NCI-H460 (cell line): Measurements from ENCODE around the gene CSRP3. TPM values are rescaled to one million over a fixed set of nuclear protein-coding genes. Genes with fewer than 3 reads are reported as not detected.
A peak's percentile ranks its signal among the peaks of the same experiment; 100 is the strongest.

ENCODE experiments used
- DNase-seq: peaks from one replicate; pipeline ENCODE4 v3.0.0-alpha.2; 2016; ENCODE audit warnings: low read depth; ENCODE audit errors: extremely low read depth
- polyA plus RNA-seq: library from polyadenylated mRNA; depleted of rRNA; stranded (reverse); fragments of >200 nt; gene quantifications from 2 replicates; pipeline ENCODE4 v1.2.3, GENCODE V29; 2014; cell fraction: nucleus; rRNA removed
- total RNA-seq: library from RNA; depleted of rRNA; stranded (reverse); fragments of >200 nt; shearing (Covaris generic); gene quantifications from 2 replicates; pipeline ENCODE4 v1.2.3, GENCODE V29; 2014; rRNA removed

CSRP3 gene
- total RNA-seq = not detected in 2 replicates
- polyA plus RNA-seq = not detected in 2 replicates

DNA sequence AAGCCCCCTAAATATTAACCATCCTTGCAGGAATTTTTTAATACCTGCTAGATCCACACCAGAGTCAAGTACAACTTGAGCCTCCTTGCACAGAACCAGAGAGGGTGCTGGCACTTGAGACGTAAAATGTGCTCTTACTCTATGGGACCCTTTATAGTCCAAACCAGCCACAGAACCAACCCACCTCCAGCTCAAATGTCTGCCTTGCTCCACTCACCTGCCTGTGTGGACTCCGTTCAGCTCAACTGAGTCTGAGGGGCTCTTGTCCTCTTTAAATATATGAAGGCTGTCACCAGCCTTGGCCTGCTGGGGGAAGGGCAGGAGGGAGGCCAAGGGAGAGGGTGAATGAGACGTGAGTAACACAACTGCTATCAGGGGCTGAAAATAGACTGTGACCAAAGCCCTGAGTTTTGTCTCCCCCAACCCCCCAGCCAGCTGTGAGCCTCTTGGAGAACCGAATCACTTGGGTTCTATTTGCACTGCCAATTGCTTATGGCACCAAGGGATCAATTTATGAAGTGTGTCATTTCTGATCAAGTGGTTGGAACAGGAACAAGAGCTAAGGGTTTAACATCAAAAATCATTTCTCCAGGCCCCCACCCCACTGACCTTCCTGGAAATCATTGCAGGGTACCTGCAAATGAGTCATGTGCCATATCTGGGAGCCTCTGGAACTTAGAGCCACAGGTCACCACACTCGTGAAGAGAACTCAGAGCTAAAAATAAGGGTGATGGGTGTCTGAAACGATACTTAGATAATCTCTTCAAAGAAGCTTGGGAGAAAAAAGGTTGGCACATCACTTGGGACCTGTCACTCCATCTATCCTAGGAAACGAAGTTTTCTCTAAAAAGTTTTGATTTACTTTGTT lies at the start of gene CSRP3:
TSS of gene CSRP3 (minus strand) at position 247 of the 869 bp plus-strand sequence. CDS start 9,535 bp downstream, outside the sequence.
- DNase-seq = no peak

GRCh38 chr11:19251577-19251976 lies 49.8 kb upstream of the CSRP3 start:
- no peak for DNase-seq

DNA sequence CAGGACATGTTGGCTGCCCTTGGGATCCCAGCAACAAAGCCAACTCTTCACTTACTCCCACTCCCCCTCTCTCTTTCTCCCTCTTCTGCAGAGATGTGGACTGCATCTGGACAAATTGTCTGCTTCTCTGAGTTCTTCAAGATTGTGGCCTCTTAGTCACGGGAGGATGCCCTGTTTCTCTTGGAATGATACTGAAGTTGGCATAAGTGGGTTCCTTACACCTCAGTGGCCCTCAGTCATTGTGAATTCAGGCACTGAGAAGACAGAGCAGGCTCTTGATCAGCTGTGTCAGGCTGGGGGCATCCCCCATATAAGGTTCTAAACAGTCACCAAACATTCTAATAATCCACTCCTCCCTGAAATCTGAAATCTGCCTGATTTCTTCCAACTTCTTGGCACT lies 45.0 kb upstream of the CSRP3 start:
- DNase-seq = no peak

DNA sequence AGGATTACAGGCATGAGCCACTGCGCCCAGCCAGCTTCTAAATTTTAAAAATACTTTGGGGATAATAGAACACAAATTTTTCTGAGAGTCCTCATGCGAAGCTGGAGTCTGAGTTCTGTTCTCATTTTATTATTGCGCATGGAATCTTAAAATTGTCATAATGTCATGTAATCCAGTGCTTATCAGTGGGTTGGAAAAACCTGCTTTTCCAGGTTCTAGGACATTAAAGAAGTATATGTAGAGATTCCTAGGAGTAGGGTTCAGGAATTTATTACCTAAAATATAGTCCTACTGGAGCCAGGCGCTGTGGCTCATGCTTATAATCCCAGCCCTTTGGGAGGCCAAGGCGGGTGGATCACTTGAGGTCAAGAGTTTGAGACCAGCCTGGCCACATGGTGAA lies 43.6 kb upstream of the CSRP3 start:
- no peak for DNase-seq

DNA sequence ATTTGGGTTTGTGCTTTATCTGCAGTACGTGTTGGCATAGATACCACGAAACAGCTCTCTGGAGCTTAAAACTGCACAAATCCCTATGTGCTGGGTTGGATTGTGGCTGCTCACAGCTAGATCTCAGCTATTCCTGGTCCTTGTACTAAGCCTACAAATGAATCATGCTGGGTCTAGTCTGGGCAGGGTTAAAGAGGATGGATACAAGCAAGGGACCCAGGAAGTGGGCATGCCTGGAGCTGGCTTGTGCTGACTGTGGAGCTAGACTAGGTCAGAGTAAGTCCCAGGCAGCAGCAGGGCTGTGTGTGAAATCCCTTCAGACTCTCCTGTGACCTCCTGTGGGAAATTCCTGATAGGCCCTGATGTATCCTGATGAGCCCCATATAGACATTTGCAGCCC lies 42.8 kb upstream of the CSRP3 start:
- DNase-seq = no peak

DNA sequence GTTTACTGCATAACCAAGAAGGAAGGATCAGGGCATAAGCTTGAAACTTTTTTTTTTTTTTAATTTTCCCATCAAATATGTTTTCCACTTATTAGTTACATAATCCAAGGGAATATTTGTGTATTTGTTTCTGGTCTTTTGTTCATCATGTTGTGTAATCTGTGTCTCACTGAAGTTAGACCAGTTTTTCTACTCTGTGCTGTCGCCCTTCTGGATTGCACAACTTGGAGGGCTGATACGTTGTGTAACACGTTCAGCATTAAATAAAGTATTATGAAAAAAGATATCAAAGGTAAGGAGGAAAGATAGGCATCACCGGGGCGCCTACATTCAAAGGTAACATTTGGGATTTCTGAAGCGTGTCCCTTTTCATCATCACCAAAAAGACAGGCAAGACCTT lies 42.3 kb upstream of the CSRP3 start:
- DNase-seq = no peak

DNA sequence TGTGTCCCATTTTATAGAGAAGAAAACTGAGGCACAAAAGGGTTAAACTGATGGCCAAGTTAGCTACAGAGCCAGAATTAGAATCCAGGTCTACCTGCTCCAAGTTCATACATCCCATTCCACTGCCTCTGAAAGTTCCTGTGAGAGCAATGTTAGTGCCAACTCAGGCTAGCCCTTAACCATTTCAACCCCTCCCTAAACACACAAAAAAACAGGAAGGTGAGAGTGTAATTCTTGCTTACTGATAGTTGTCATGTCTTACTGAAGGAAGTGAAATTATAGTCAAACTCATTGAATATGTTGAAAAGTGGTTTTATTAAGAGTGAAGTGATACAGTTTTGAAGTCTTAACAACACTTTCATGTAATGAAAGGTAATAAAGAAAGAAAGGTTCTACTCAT lies 41.8 kb upstream of the CSRP3 start:
- DNase-seq = no peak

- no peak for DNase-seq
Measured at GRCh38 chr11:19243143-19243542, 41.4 kb upstream of the CSRP3 start.

GRCh38 chr11:19242179-19242932 lies 40.6 kb upstream of the CSRP3 start:
- DNase-seq = no peak

DNA sequence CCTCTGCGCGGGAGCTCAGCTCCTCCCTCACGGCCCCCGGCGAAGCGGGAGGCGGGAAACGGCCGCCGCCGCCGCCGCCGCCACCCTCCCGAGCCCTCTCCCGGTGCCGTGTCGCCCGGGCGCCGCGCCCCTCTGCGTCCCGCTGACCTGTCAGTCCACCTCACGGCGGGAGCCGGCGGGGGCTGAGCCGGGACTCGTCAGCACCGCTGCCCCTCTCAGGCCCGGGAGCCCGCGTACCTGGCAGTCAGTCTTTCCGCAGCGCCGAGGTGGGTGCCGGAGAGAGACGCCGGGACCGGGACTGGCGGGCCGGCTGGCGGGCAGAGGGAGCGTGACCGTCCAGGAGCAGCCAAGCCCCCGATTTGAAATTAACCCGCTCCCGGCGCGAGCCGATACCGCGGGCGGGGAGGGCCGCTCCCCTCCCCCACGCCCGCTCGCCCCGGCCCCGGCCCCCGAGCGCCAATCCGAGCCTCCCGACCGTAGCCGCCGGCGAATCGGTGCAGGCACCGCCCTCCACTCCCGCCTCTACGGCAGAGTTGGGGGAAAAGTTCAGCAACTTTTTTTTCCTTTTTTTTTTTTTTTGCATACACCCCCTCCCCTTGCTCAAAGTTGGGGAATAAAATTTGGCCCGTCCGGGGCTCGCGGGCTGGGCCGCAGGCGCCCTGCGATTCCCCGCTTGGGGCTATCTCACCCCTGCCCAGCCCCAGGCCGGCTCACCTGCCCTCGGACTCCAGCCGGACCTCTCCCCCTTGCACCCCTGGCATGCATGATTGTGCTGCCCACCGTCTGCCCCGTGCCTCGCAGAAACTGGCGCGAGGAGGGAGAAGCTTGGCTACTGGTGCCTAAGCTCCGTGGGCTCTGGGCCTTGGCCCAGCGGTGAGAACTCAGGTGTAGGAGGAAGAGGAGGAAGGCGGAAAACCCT lies 39.7 kb upstream of the CSRP3 start:
- DNase-seq = no peak

- DNase-seq = peak; percentile 89
Measured at GRCh38 chr11:19240420-19241259, 38.9 kb upstream of the CSRP3 start, which contains the start of gene E2F8. TSS of gene E2F8 (minus strand) at chr11:19240945. CDS start at chr11:19240121, 824 bp downstream.

- no peak for DNase-seq
Measured at GRCh38 chr11:19239039-19239438, 37.3 kb upstream of the CSRP3 start.

GRCh38 chr11:19237813-19238212 lies 36.0 kb upstream of the CSRP3 start:
- DNase-seq = no peak

GRCh38 chr11:19237381-19237780 lies 35.6 kb upstream of the CSRP3 start:
- DNase-seq = no peak

DNA sequence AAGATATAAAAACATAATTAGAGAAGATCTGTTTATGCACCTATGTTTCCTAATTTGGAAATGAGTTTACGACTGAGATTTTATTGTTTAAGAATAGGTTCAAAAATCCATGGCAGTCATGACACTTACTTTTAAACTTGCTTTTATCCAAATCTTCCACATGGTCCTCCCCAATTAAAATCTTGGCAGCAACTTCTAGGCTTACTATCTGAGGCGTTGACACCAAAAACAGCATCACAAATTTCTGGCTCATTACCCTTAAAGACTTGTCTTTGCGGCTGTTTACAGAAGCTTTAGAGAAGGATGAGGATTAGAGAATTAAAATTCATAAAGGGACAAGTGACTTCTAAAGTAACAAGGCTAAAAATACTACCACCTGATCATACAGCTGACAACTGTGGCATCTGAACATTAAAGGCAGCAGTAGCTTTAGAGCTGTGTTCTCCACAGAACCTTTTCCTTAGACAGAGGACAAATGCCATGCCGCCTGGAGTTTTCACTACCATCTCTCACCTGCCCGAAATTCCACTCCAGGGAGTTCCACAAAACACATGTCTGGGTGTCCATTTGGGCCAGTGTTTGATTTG lies 32.5 kb upstream of the CSRP3 start:
- no peak for DNase-seq

GRCh38 chr11:19232910-19233503 lies 31.2 kb upstream of the CSRP3 start:
- DNase-seq = no peak

- DNase-seq = no peak
Measured at GRCh38 chr11:19229671-19230070, 27.9 kb upstream of the CSRP3 start.

DNA sequence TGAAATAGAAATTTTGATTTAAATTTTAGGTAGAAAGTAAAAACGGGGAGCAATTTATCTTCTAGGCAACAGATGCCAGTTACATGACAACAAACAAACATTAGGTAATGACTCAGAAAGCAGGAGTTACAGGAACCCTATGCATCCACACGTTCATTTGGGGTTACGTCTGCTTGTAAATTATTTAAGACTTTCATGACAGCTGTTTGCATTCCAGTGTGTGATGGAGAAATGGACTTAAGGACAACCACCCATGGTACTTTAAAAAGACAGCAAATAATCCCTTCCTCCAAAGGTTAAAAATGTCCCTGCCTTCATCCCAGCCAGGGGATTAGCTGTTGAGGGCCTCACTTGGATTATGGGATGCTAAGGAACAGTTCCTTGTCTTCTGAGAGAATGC lies 27.2 kb upstream of the CSRP3 start:
- no peak for DNase-seq
